IMR-90 (cell line): ENCODE results near the gene NEU1. TPM values are rescaled to one million over a fixed set of nuclear protein-coding genes. Genes with fewer than 3 reads are reported as not detected.

Experiments used
- ATAC-seq: fragments of 200-7000 bp; cut with Tn5 transposase; 2 replicates; pipeline ENCODE4 v1.9.1; 2020; ENCODE audit warnings: low read depth, mild to moderate bottlenecking, moderate library complexity
- BruUV-seq: library from RNA; stranded (reverse); fragments of 400-500 nt; replicated peaks from 2 replicates; lab custom pipeline; 2021; lab: Mats Ljungman, UMichigan
- CTCF ChIA-PET: fragments of 300-600 bp; formaldehyde crosslinking; extraction: SDS; loops from one replicate; lab custom pipeline; 2021; ENCODE audit warnings: antibody characterized with exemption; lab: Yijun Ruan, JAX
- POLR2A ChIA-PET: fragments of 300-600 bp; sonication (Branson Sonifier 250); formaldehyde crosslinking; loops from one replicate; lab custom pipeline; 2022; ENCODE audit warnings: antibody characterized with exemption; ENCODE audit not compliant: unreplicated experiment; lab: Charles Lee
- DNase-seq: peaks from one replicate; pipeline ENCODE4 v3.0.0; 2013
- H2AFZ ChIP-seq: replicated peaks from 2 replicates; pipeline ENCODE3; 2013; ENCODE audit warnings: low read length, mild to moderate bottlenecking; ENCODE audit not compliant: poor library complexity
- H2AK5ac ChIP-seq: 2 replicates; pipeline ENCODE4 v1.6.1; 2013; ENCODE audit warnings: low read depth, low read length, inconsistent platforms
- H2AK9ac ChIP-seq: replicated peaks from 2 replicates; pipeline ENCODE3; 2013; ENCODE audit warnings: mild to moderate bottlenecking, low read depth, low read length, moderate library complexity; ENCODE audit not compliant: poor library complexity
- H2BK120ac ChIP-seq: 2 replicates; pipeline ENCODE4 v1.6.1; 2013; ENCODE audit warnings: low read depth, low read length, inconsistent platforms
- H2BK15ac ChIP-seq: 3 replicates; pipeline ENCODE4 v1.6.1; 2013; ENCODE audit warnings: low read depth, low read length, inconsistent platforms
- H2BK20ac ChIP-seq: 2 replicates; pipeline ENCODE4 v1.6.1; 2013; ENCODE audit warnings: low read depth, mild to moderate bottlenecking, inconsistent platforms, low read length, moderate library complexity
- H2BK5ac ChIP-seq: 2 replicates; pipeline ENCODE4 v1.6.1; 2013; ENCODE audit warnings: mild to moderate bottlenecking, low read depth, low read length, inconsistent platforms; ENCODE audit not compliant: poor library complexity, severe bottlenecking
- H3K14ac ChIP-seq: replicated peaks from 2 replicates; pipeline ENCODE4 v1.6.1; 2013; ENCODE audit warnings: low read depth, low read length, inconsistent platforms
- H3K18ac ChIP-seq: 2 replicates; pipeline ENCODE4 v1.6.1; 2013; ENCODE audit warnings: low read depth, low read length, control low read depth
- H3K23ac ChIP-seq: 2 replicates; pipeline ENCODE4 v1.6.1; 2013; ENCODE audit warnings: low read depth, low read length, inconsistent platforms
- H3K27ac ChIP-seq: 2 replicates; pipeline ENCODE4 v1.5.1; 2013; ENCODE audit warnings: mild to moderate bottlenecking, control low read depth, low read length; ENCODE audit not compliant: insufficient read depth
- H3K27me3 ChIP-seq: 2 replicates; pipeline ENCODE4 v1.6.1; 2013; ENCODE audit warnings: low read length; ENCODE audit not compliant: control insufficient read depth, insufficient read depth
- H3K36me3 ChIP-seq: 2 replicates; pipeline ENCODE4 v1.6.1; 2013; ENCODE audit warnings: low read length, mixed read lengths; ENCODE audit not compliant: control insufficient read depth, insufficient read depth
- H3K4ac ChIP-seq: 2 replicates; pipeline ENCODE4 v1.6.1; 2013; ENCODE audit warnings: low read depth, low read length, inconsistent platforms
- H3K4me1 ChIP-seq: 2 replicates; pipeline ENCODE4 v1.6.1; 2013; ENCODE audit warnings: low read length, mixed read lengths; ENCODE audit not compliant: control insufficient read depth, insufficient read depth
- H3K4me2 ChIP-seq: 2 replicates; pipeline ENCODE4 v1.6.1; 2013; ENCODE audit warnings: low read depth, mild to moderate bottlenecking, control low read depth, low read length, moderate library complexity
- H3K4me3 ChIP-seq: 2 replicates; pipeline ENCODE4 v1.5.1; 2013; ENCODE audit warnings: low read depth, mild to moderate bottlenecking, control low read depth, low read length, moderate library complexity; ENCODE audit not compliant: insufficient read depth
- H3K56ac ChIP-seq: 2 replicates; pipeline ENCODE4 v1.6.1; 2013; ENCODE audit warnings: low read length, inconsistent platforms; ENCODE audit not compliant: insufficient read depth; ENCODE audit errors: extremely low read depth
- H3K79me1 ChIP-seq, 2 experiments: 2 replicates each; pipeline ENCODE4 v1.6.1; 2013; ENCODE audit warnings: low read length in 2 of 2, inconsistent platforms in 1 of 2, low read depth in 1 of 2
- H3K9ac ChIP-seq: 2 replicates; pipeline ENCODE4 v1.6.1; 2013; ENCODE audit warnings: low read depth, low read length, control low read depth
- H3K9me1 ChIP-seq: 2 replicates; pipeline ENCODE4 v1.6.1; 2013; ENCODE audit warnings: low read length, inconsistent platforms; ENCODE audit not compliant: insufficient read depth
- H3K9me3 ChIP-seq: 2 replicates; pipeline ENCODE4 v1.6.1; 2013; ENCODE audit warnings: low read length; ENCODE audit not compliant: control insufficient read depth, insufficient read depth
- H4K20me1 ChIP-seq: 2 replicates; pipeline ENCODE4 v1.6.1; 2013; ENCODE audit warnings: low read length, inconsistent platforms; ENCODE audit not compliant: insufficient read depth
- H4K5ac ChIP-seq: 2 replicates; pipeline ENCODE4 v1.6.1; 2013; ENCODE audit warnings: mild to moderate bottlenecking, low read depth, low read length, control low read depth
- H4K8ac ChIP-seq, 2 experiments: 2 replicates each; pipeline ENCODE4 v1.6.1; 2013; ENCODE audit warnings: low read depth in 2 of 2, low read length in 2 of 2, control low read depth in 1 of 2, inconsistent platforms in 1 of 2
- H4K91ac ChIP-seq: 2 replicates; pipeline ENCODE4 v1.6.1; 2013; ENCODE audit warnings: low read depth, low read length, inconsistent platforms; ENCODE audit not compliant: insufficient read depth
- BHLHE40 ChIP-seq: fragments of 150-350 bp; IDR thresholded peaks from 2 replicates; pipeline ENCODE4 v1.6.1; 2016; ENCODE audit warnings: mild to moderate bottlenecking, low read depth, low read length
- CEBPB ChIP-seq: IDR thresholded peaks from 2 replicates; pipeline ENCODE4 v1.6.1; 2012; ENCODE audit warnings: low read depth, low read length, improper control_type of control experiment
- CHD1 ChIP-seq: IDR thresholded peaks from 2 replicates; pipeline ENCODE4 v1.6.1; 2012; ENCODE audit warnings: low read depth, low read length, improper control_type of control experiment
- CTCF ChIP-seq: conservative IDR thresholded peaks from 2 replicates; pipeline ENCODE4 v1.5.1; 2012; ENCODE audit warnings: mild to moderate bottlenecking, low read depth, low read length, improper control_type of control experiment
- ELK1 ChIP-seq: fragments of 150-350 bp; IDR thresholded peaks from 2 replicates; pipeline ENCODE4 v1.6.1; 2016; ENCODE audit warnings: low read depth, mild to moderate bottlenecking, low read length, moderate library complexity, borderline replicate concordance
- FOS ChIP-seq: fragments of 150-350 bp; IDR thresholded peaks from 2 replicates; pipeline ENCODE4 v1.6.1; 2016; ENCODE audit warnings: low read depth, low read length
- MAFK ChIP-seq: IDR thresholded peaks from 2 replicates; pipeline ENCODE4 v1.6.1; 2012; ENCODE audit warnings: low read depth, low read length, improper control_type of control experiment
- MAZ ChIP-seq: IDR thresholded peaks from 2 replicates; pipeline ENCODE4 v1.6.1; 2012; ENCODE audit warnings: low read depth, mild to moderate bottlenecking, low read length, improper control_type of control experiment, moderate library complexity, borderline replicate concordance
- MXI1 ChIP-seq: IDR thresholded peaks from 2 replicates; pipeline ENCODE4 v1.6.1; 2012; ENCODE audit warnings: low read depth, mild to moderate bottlenecking, low read length, moderate library complexity, borderline replicate concordance
- NFE2L2 ChIP-seq: fragments of 150-350 bp; IDR thresholded peaks from 2 replicates; pipeline ENCODE4 v1.6.1; 2016; ENCODE audit warnings: low read depth, mild to moderate bottlenecking, low read length
- POLR2A ChIP-seq: IDR thresholded peaks from 2 replicates; pipeline ENCODE4 v1.6.1; 2012; ENCODE audit warnings: mild to moderate bottlenecking, low read depth, low read length
- RAD21 ChIP-seq: IDR thresholded peaks from 2 replicates; pipeline ENCODE4 v1.6.1; 2012; ENCODE audit warnings: low read length, improper control_type of control experiment
- RCOR1 ChIP-seq: IDR thresholded peaks from 2 replicates; pipeline ENCODE4 v1.6.1; 2012; ENCODE audit warnings: mild to moderate bottlenecking, low read length, improper control_type of control experiment; ENCODE audit not compliant: insufficient replicate concordance
- RFX5 ChIP-seq: IDR thresholded peaks from 2 replicates; pipeline ENCODE4 v1.8.0; 2012; ENCODE audit warnings: low read depth, mild to moderate bottlenecking, low read length, moderate library complexity
- SMC3 ChIP-seq: fragments of 150-350 bp; IDR thresholded peaks from 2 replicates; pipeline ENCODE4 v1.6.1; 2016; ENCODE audit warnings: low read depth, mild to moderate bottlenecking, antibody characterized with exemption, low read length, moderate library complexity
- WGBS, 2 experiments: methylation state at CpG; one replicate each; pipeline versions ENCODE4 v1.1.5 to v1.1.7; 2013; ENCODE audit warnings: missing lambda C conversion rate in 2 of 2; ENCODE audit not compliant: insufficient read length in 1 of 2; ENCODE audit errors: extremely low coverage in 2 of 2; 5-methylcytosine and 5-hydroxymethylcytosine counted together
- dilution Hi-C: fragments of 300-500 bp; cut with HindIII; formaldehyde crosslinking; loops from one replicate; pipeline ENCODE4 v1.14.3; 2018; ENCODE audit warnings: low sequenced_read_pairs; ENCODE audit not compliant: unreplicated experiment
- in situ Hi-C: fragments of 300-500 bp; cut with MboI; formaldehyde crosslinking; loops from 3 replicates; pipeline ENCODE4 v1.14.3; 2019; ENCODE audit warnings: low sequenced_read_pairs, inconsistent platforms, mixed read lengths
- intact Hi-C: fragments of 100-400 bp; cut with micrococcal nuclease; formaldehyde crosslinking; loops from 2 replicates; pipeline ENCODE4 v1.10.0; 2022
- polyA plus RNA-seq, 3 experiments: library from polyadenylated mRNA; depleted of rRNA; stranded (reverse); fragments of >200 nt; gene quantifications; 2 replicates each; pipeline ENCODE4 v1.2.3, GENCODE V29; 2012; ENCODE audit warnings: low replicate concordance in 1 of 3
- total RNA-seq: library from RNA; depleted of rRNA; stranded (reverse); fragments of >200 nt; gene quantifications from 2 replicates; pipeline ENCODE4 v1.2.3, GENCODE V29; 2012
- TF ChIP-seq, protein P1 (sequence below): fragments of 150-350 bp; IDR thresholded peaks from 2 replicates; pipeline ENCODE4 v1.6.1; 2017; ENCODE audit warnings: mild to moderate bottlenecking, antibody characterized with exemption, low read length, low read depth

Gene NEU1
- total and polyA plus RNA-seq, 2 of the 4 experiments (the other 2 are of a cell fraction), result 28.5 to 36.2 TPM

GRCh38 chr6:31847276-31847978, 15.2 kb downstream of the NEU1 start:
- H2AFZ ChIP-seq, result no peak overlapping the region
- H2BK5ac ChIP-seq, result no peak overlapping the region
- no peak overlapping the region for H4K8ac ChIP-seq
- POLR2A ChIA-PET, result no interaction called here
- H3K27ac ChIP-seq, result no peak overlapping the region
- no peak overlapping the region for H4K5ac ChIP-seq
- H3K36me3 ChIP-seq, result no peaks in the 10 kb centered on the region; the same call in 1 of the 2 replicates
- WGBS, 2 experiments, result 83% methylated on average over 1 of the region's 2 CpGs; no CpG with 5 or more reads in 1 of the 2 experiments
- CTCF ChIA-PET, result interaction anchor here (0.6 kb wide), 1 partner anchor 16 kb away, joined by 4 read pairs; no protein-coding TSS in a partner anchor
- H2AK9ac ChIP-seq, result no peak overlapping the region
- no peak overlapping the region for H2BK20ac ChIP-seq
- in situ Hi-C loops, result no loop called here
- peaks cover 2% of the 10 kb centered on the region for H3K4me1 ChIP-seq
- H3K14ac ChIP-seq, result no peak overlapping the region
- no peaks in the 10 kb centered on the region for H4K20me1 ChIP-seq
- H3K9me1 ChIP-seq, result no peaks in the 10 kb centered on the region
- no peaks in the 10 kb centered on the region for H3K27me3 ChIP-seq
- no TSS peak for BruUV-seq
- H2AK5ac ChIP-seq, result no peak overlapping the region
- no peak overlapping the region for H2BK15ac ChIP-seq
- no peak overlapping the region for H2BK120ac ChIP-seq
- no peak overlapping the region for H3K4me2 ChIP-seq
- no peaks in the 10 kb centered on the region for H3K79me1 ChIP-seq
- dilution Hi-C loops, result no loop called here
- no peak overlapping the region for H3K4me3 ChIP-seq
- no peak for TF ChIP-seq FOS
- no peak for TF ChIP-seq BHLHE40
- TF ChIP-seq CTCF, result no peak
- no peak for TF ChIP-seq RFX5
- TF ChIP-seq RAD21, result no peak
- no peak for TF ChIP-seq MAZ
- no peak for TF ChIP-seq ELK1
- no peak for TF ChIP-seq CEBPB
- TF ChIP-seq RCOR1, result no peak
- no peak for TF ChIP-seq CHD1
- TF ChIP-seq, protein P1, sequence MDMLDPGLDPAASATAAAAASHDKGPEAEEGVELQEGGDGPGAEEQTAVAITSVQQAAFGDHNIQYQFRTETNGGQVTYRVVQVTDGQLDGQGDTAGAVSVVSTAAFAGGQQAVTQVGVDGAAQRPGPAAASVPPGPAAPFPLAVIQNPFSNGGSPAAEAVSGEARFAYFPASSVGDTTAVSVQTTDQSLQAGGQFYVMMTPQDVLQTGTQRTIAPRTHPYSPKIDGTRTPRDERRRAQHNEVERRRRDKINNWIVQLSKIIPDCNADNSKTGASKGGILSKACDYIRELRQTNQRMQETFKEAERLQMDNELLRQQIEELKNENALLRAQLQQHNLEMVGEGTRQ, result no peak
- TF ChIP-seq POLR2A, result no peak
- no peak for TF ChIP-seq MXI1
- TF ChIP-seq MAFK, result no peak
- TF ChIP-seq NFE2L2, result no peak
- no peak for TF ChIP-seq SMC3
- no peak overlapping the region for H3K18ac ChIP-seq
- H3K9me3 ChIP-seq, result no peaks in the 10 kb centered on the region
- H3K56ac ChIP-seq, result no peak overlapping the region
- intact Hi-C loops, result no loop called here
- H3K23ac ChIP-seq, result no peak overlapping the region
- H3K9ac ChIP-seq, result no peak overlapping the region
- no peak overlapping the region for H3K4ac ChIP-seq
- H4K91ac ChIP-seq, result no peak overlapping the region
- no peak for ATAC-seq
- no peak for DNase-seq
